ENCODE measurements around the gene DDX39A.

Gene DDX39A

GRCh38 chr19:14441041-14441938, 22.1 kb upstream of the DDX39A start:
- TF ChIP-seq ZNF274 (IDR thresholded peaks at IDR 0.05; ENCODE audit: low read depth, low read length): no peak
- H3K4me3 ChIP-seq (ENCODE audit: low read length): no peak overlapping the region; the same call in 1 of the 2 replicates

DNA sequence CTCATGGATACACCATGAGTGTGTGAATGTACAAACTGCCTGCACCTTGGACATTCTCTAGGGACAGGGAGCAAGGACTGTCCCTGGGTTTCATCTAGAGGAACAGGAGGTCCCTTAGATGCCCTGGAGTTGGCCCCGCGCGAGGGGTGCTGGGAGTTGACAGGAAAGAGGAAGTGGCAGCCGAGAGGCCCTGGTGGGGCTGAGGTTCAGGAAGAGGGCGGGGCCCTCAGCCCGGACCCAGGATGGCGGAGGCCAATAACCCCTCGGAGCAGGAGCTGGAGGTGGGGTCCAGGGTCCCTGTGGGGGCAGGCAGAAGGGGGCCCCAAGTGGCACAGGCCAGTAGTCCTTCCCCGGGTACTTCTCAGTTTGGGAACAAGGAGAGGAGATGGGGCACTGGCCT, 20.9 kb upstream of the DDX39A start:
- peak overlapping the region; percentile 63; the same call in 1 of the 2 replicates for H3K4me3 ChIP-seq (ENCODE audit: low read length)
- no peak for TF ChIP-seq ZNF274 (IDR thresholded peaks at IDR 0.05; ENCODE audit: low read depth, low read length)

DNA sequence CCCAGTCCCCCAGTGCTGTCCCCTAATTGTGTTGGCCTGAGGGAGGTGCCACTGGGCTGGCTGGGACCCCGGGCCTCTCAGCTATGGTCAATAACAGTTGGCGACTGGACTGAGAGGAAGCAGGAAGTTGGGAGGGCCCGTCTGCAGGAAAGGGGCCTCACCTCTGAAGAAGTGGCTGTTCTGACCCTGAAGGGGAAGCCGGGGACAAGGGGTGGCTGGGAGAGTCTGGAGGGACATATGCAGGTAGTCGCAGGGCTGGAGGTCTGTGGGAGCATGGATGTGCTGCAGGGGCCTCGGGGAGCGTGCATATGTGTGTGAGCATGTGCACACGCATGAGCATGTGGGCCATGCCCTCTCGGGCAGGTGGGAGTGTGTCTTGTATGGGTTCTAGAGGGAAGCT, 19.9 kb upstream of the DDX39A start:
- TF ChIP-seq ZNF274 (IDR thresholded peaks at IDR 0.05; ENCODE audit: low read depth, low read length): no peak
- no peak overlapping the region for H3K4me3 ChIP-seq (ENCODE audit: low read length)

GRCh38 chr19:14437578-14438140, 18.5 kb upstream of the DDX39A start:
- H3K4me3 ChIP-seq (ENCODE audit: low read length): no peak overlapping the region
- TF ChIP-seq ZNF274 (IDR thresholded peaks at IDR 0.05; ENCODE audit: low read depth, low read length): no peak

GRCh38 chr19:14435320-14436050, 16.3 kb upstream of the DDX39A start:
- H3K4me3 ChIP-seq (ENCODE audit: low read length): no peak overlapping the region

GRCh38 chr19:14434543-14435319, 15.6 kb upstream of the DDX39A start:
- no peak for TF ChIP-seq ZNF274 (IDR thresholded peaks at IDR 0.05; ENCODE audit: low read depth, low read length)
- H3K4me3 ChIP-seq (ENCODE audit: low read length): no peak overlapping the region; the same call in 1 of the 2 replicates

More at GRCh38 chr19:14435320-14436050, 16.3 kb upstream of the DDX39A start:
- TF ChIP-seq ZNF274 (IDR thresholded peaks at IDR 0.05; ENCODE audit: low read depth, low read length): no peak

GRCh38 chr19:14433554-14434501, 14.7 kb upstream of the DDX39A start:
- no peak for TF ChIP-seq ZNF274 (IDR thresholded peaks at IDR 0.05; ENCODE audit: low read depth, low read length)
- peak overlapping the region; percentile 82 for H3K4me3 ChIP-seq (ENCODE audit: low read length)

- TF ChIP-seq ZNF274 (IDR thresholded peaks at IDR 0.05; ENCODE audit: low read depth, low read length): no peak
- H3K4me3 ChIP-seq (ENCODE audit: low read length): peak within 1 kb of the TSS; percentile 82
Observed at GRCh38 chr19:14432791-14433553, 13.8 kb upstream of the DDX39A start, which contains the start of gene PKN1. TSS of gene PKN1 (plus strand) at chr19:14433306. CDS start at chr19:14433522, 216 bp downstream.

- TF ChIP-seq ZNF274 (IDR thresholded peaks at IDR 0.05; ENCODE audit: low read depth, low read length): no peak
- H3K4me3 ChIP-seq (ENCODE audit: low read length): no peak overlapping the region
Observed at GRCh38 chr19:14430712-14431111, 11.6 kb upstream of the DDX39A start.

GRCh38 chr19:14428882-14429416, 9.8 kb upstream of the DDX39A start:
- TF ChIP-seq ZNF274 (IDR thresholded peaks at IDR 0.05; ENCODE audit: low read depth, low read length): no peak
- no peak overlapping the region for H3K4me3 ChIP-seq (ENCODE audit: low read length)

GRCh38 chr19:14427461-14427860, 8.3 kb upstream of the DDX39A start:
- H3K4me3 ChIP-seq (ENCODE audit: low read length): no peak overlapping the region
- no peak for TF ChIP-seq ZNF274 (IDR thresholded peaks at IDR 0.05; ENCODE audit: low read depth, low read length)

DNA sequence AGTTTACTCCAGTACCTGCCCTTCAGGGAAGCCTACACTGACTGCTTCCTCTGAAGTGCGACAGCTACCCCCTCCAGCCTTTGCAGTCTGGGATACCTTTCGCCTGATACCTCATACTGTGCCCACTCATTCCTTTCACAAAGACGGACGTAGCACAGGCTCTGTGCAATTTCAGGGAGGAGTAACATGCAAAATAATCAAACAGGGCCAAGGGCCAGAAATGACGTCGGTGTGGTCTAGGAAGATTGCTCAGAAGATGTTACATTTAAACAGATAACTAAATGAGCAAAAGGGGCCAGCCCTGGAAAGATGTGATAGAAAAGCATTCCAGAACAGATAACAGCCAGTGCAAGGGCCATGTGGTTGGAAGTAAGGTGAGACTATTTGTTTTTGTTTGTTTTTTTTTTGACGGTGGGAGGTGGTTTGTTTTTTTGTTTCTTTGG, 6.6 kb upstream of the DDX39A start:
- no peak for TF ChIP-seq ZNF274 (IDR thresholded peaks at IDR 0.05; ENCODE audit: low read depth, low read length)
- no peak overlapping the region for H3K4me3 ChIP-seq (ENCODE audit: low read length)

All from GM08714 (cell line).